ENCODE data around the gene CD4.

- TF ChIP-seq CTCF (IDR thresholded peaks at IDR 0.05): no peak
- no peak for TF ChIP-seq ZFX (IDR thresholded peaks at IDR 0.05; ENCODE audit: borderline replicate concordance)
Observed at GRCh38 chr12:6786416-6787094, 2.8 kb upstream of the CD4 start.
